ENCODE data around the gene CYP11A1.

DNA sequence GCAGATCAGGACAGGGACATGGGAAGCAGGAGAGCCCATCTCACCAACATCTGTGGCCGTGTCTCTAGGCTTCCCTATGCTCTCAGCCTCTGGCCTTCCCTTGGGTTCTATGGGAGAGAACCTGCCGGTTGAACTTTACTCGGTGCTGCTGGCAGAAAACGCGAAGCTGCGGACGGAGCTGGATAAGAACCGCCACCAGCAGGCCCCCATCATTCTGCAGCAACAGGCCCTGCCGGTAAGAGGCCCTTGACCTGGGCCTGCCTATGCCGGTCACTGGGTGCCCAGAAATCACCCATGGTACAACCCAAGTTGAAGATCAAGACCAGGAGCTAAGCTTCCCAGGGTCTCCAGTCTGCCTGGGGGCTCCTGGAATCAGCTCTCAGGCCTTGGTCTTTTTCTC, 34.8 kb downstream of the CYP11A1 start:
- TF ChIP-seq POLR2AphosphoS5 (IDR thresholded peaks at IDR 0.05; ENCODE audit: low read depth, low read length) (no peak), PAX5 (IDR thresholded peaks at IDR 0.05; ENCODE audit: insufficient read depth, low read length, severe bottlenecking) (no peak), POLR2A (IDR thresholded peaks at IDR 0.05; ENCODE audit: low read depth, low read length) (no peak), SPI1 (IDR thresholded peaks at IDR 0.05; ENCODE audit: low read depth, low read length) (no peak), TAF1 (IDR thresholded peaks at IDR 0.05; ENCODE audit: low read depth, low read length) (no peak), POU2F2 (IDR thresholded peaks at IDR 0.05; ENCODE audit: low read depth, low read length) (no peak)
